ENCODE data around the gene ACACA. TPM values are rescaled to one million over a fixed set of nuclear protein-coding genes. Genes with fewer than 3 reads are reported as not detected.

The ACACA gene
- total and polyA plus RNA-seq, 2 donors (not counting 1 experiment from before 2014, with no cell fraction given), result 4.8 to 26.2 TPM

DNA sequence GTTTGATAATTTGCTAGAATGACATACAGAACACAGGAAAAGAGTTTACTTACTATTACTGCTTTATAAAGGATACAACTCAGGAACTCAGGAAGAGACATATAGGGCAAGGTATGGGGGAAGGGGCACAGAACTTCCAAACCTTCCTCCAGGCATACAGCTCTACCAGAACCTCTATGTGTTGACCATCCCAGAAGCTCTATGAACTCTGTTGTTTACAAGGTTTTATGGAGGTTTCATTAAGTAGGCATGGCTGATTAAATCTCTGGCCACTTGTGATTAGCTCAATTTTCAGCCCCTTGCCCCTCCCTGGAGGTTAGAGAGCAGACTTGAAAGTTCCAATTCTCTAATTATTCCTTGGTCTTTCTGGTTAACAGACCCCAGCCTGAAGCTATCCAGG, 91.0 kb downstream of the ACACA start:
- H3K9me3 Mint-ChIP-seq (ENCODE audit: insufficient read depth), result no peaks in the 10 kb centered on the region

More for the DNA sequence above, 91.0 kb downstream of the ACACA start:
- Histone ChIP-seq H3K4me1 (ENCODE audit: control insufficient read depth in 2 of 2, insufficient read depth in 2 of 2, low read length in 2 of 2) (no peaks in the 10 kb centered on the region), H3K4me3 (ENCODE audit: control extremely low read depth in 1 of 5, extremely low read depth in 1 of 5, insufficient read depth in 1 of 5, low read depth in 2 of 5, low read length in 4 of 5) (no peak overlapping the region), H3K9ac (ENCODE audit: low read length) (no peak overlapping the region), H3K4me2 (replicated peaks; ENCODE audit: low read depth, low read length, poor library complexity, severe bottlenecking) (no peak overlapping the region), H3K27ac (ENCODE audit: low read length in 2 of 2) (no peak overlapping the region), H3K79me2 (ENCODE audit: control insufficient read depth, insufficient read depth, low read length) (no peaks in the 10 kb centered on the region), H3K36me3 (replicated peaks in 1 of 2; ENCODE audit: control extremely low read depth in 1 of 2, control insufficient read depth in 1 of 2, extremely low read depth in 1 of 2, insufficient read depth in 2 of 2, low read length in 1 of 2) (no peaks in the 10 kb centered on the region), H3K27me3 (replicated peaks in 1 of 4; ENCODE audit: control extremely low read depth in 1 of 4, control insufficient read depth in 3 of 4, insufficient read depth in 4 of 4, low read length in 3 of 4) (no peaks in the 10 kb centered on the region), H4K20me1 (ENCODE audit: control insufficient read depth, insufficient read depth, low read length, poor library complexity, severe bottlenecking) (no peaks in the 10 kb centered on the region), H2AFZ (ENCODE audit: insufficient read depth, low read depth, low read length, poor library complexity, severe bottlenecking) (no peak overlapping the region), H3K9me3 (ENCODE audit: control extremely low read depth in 1 of 3, control insufficient read depth in 2 of 3, insufficient read depth in 1 of 3, low read length in 2 of 3) (no peaks in the 10 kb centered on the region)
- ChIA-PET CTCF (no interaction called here), POLR2A (no interaction called here)
- TF ChIP-seq CTCF (IDR thresholded peaks at IDR 0.05), result no peak
- no peak for TF ChIP-seq EZH2 (IDR thresholded peaks at IDR 0.05; ENCODE audit: borderline replicate concordance, insufficient read depth, low read depth, low read length, poor library complexity, severe bottlenecking)
- Mint-ChIP-seq H3K27me3 (no peaks in the 10 kb centered on the region), H3K4me3 (no peak overlapping the region), H3K4me1 (peaks cover 2% of the 10 kb centered on the region), H3K27ac (no peak overlapping the region)
- intact Hi-C loops (cut with micrococcal nuclease), result no loop called here
- DNase-seq (no peak), ATAC-seq (ENCODE audit: low read depth) (no peak)

Data from B cell (primary cell).